CD4-positive, alpha-beta T cell treated with Interleukin-4 for 4 hours (primary cell): ENCODE data around the gene MAN1C1.
"Not testable (repeated sequence)": the region's sequence is repeated elsewhere in the genome, so short reads cannot be mapped to it uniquely, and the experiment has no call there.

Experiments used
- DNase-seq: peaks from one replicate; pipeline ENCODE4 v3.0.0-alpha.2; 2020

MAN1C1 gene

GRCh38 chr1:25718732-25719131 is 102.1 kb downstream of the MAN1C1 start:
- DNase-seq, result no peak

- no peak for DNase-seq
Measured at GRCh38 chr1:25720624-25721023, 104.0 kb downstream of the MAN1C1 start.

- DNase-seq, result no peak
Measured at GRCh38 chr1:25723250-25723880, 106.8 kb downstream of the MAN1C1 start.

GRCh38 chr1:25724201-25724600 is 107.6 kb downstream of the MAN1C1 start:
- no peak for DNase-seq

- no peak for DNase-seq
Measured at GRCh38 chr1:25724966-25725365, 108.4 kb downstream of the MAN1C1 start.

GRCh38 chr1:25725482-25725881 is 108.9 kb downstream of the MAN1C1 start:
- DNase-seq, result no peak

GRCh38 chr1:25727088-25727487 is 110.5 kb downstream of the MAN1C1 start:
- DNase-seq, result no peak

- no peak for DNase-seq
Measured at GRCh38 chr1:25727635-25728286, 111.2 kb downstream of the MAN1C1 start.

- no peak for DNase-seq
Measured at GRCh38 chr1:25728301-25728935, 111.8 kb downstream of the MAN1C1 start.

GRCh38 chr1:25729045-25729444 is 112.5 kb downstream of the MAN1C1 start:
- no peak for DNase-seq

- DNase-seq, result no peak
Measured at GRCh38 chr1:25729790-25730644, 113.4 kb downstream of the MAN1C1 start.

- DNase-seq, result no peak
Measured at GRCh38 chr1:25731148-25731547, 114.6 kb downstream of the MAN1C1 start.

- DNase-seq, result no peak
Measured at GRCh38 chr1:25731626-25732370, 115.2 kb downstream of the MAN1C1 start.

- no peak for DNase-seq
Measured at GRCh38 chr1:25732821-25733220, 116.2 kb downstream of the MAN1C1 start.

- no peak for DNase-seq
Measured at GRCh38 chr1:25733271-25733670, 116.7 kb downstream of the MAN1C1 start.

- DNase-seq, result not testable (repeated sequence)
Measured at GRCh38 chr1:25734991-25735390, 118.4 kb downstream of the MAN1C1 start.

- DNase-seq, result no peak
Measured at GRCh38 chr1:25735956-25736529, 119.5 kb downstream of the MAN1C1 start.

GRCh38 chr1:25737130-25737529 is 120.5 kb downstream of the MAN1C1 start:
- no peak for DNase-seq

- no peak for DNase-seq
Measured at GRCh38 chr1:25738499-25738898, 121.9 kb downstream of the MAN1C1 start.

GRCh38 chr1:25739341-25739740 is 122.8 kb downstream of the MAN1C1 start:
- no peak for DNase-seq

GRCh38 chr1:25740071-25740470 is 123.5 kb downstream of the MAN1C1 start:
- no peak for DNase-seq

- no peak for DNase-seq
Measured at GRCh38 chr1:25742316-25742715, 125.7 kb downstream of the MAN1C1 start.
